Activated CD4-positive, CD25-positive, alpha-beta regulatory T cell treated with anti-CD3 and anti-CD28 coated beads, Interleukin-2, amount 50 U/mL, for 24 hours (primary cell): ENCODE measurements around the gene SMARCA5.
A peak's percentile ranks its signal among the peaks of the same experiment; 100 is the strongest.
"Not testable (repeated sequence)": the region's sequence is repeated elsewhere in the genome, so short reads cannot be mapped to it uniquely, and the experiment has no call there.

Experiments used
- ATAC-seq, 2 donors: fragments of 150-1000 bp; cut with Tn5 transposase; one replicate each; pipeline ENCODE4 v1.10.0; 2021; ENCODE audit warnings: mild to moderate bottlenecking in 1 of 2, moderate library complexity in 1 of 2

SMARCA5 gene, protein sequence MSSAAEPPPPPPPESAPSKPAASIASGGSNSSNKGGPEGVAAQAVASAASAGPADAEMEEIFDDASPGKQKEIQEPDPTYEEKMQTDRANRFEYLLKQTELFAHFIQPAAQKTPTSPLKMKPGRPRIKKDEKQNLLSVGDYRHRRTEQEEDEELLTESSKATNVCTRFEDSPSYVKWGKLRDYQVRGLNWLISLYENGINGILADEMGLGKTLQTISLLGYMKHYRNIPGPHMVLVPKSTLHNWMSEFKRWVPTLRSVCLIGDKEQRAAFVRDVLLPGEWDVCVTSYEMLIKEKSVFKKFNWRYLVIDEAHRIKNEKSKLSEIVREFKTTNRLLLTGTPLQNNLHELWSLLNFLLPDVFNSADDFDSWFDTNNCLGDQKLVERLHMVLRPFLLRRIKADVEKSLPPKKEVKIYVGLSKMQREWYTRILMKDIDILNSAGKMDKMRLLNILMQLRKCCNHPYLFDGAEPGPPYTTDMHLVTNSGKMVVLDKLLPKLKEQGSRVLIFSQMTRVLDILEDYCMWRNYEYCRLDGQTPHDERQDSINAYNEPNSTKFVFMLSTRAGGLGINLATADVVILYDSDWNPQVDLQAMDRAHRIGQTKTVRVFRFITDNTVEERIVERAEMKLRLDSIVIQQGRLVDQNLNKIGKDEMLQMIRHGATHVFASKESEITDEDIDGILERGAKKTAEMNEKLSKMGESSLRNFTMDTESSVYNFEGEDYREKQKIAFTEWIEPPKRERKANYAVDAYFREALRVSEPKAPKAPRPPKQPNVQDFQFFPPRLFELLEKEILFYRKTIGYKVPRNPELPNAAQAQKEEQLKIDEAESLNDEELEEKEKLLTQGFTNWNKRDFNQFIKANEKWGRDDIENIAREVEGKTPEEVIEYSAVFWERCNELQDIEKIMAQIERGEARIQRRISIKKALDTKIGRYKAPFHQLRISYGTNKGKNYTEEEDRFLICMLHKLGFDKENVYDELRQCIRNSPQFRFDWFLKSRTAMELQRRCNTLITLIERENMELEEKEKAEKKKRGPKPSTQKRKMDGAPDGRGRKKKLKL

DNA sequence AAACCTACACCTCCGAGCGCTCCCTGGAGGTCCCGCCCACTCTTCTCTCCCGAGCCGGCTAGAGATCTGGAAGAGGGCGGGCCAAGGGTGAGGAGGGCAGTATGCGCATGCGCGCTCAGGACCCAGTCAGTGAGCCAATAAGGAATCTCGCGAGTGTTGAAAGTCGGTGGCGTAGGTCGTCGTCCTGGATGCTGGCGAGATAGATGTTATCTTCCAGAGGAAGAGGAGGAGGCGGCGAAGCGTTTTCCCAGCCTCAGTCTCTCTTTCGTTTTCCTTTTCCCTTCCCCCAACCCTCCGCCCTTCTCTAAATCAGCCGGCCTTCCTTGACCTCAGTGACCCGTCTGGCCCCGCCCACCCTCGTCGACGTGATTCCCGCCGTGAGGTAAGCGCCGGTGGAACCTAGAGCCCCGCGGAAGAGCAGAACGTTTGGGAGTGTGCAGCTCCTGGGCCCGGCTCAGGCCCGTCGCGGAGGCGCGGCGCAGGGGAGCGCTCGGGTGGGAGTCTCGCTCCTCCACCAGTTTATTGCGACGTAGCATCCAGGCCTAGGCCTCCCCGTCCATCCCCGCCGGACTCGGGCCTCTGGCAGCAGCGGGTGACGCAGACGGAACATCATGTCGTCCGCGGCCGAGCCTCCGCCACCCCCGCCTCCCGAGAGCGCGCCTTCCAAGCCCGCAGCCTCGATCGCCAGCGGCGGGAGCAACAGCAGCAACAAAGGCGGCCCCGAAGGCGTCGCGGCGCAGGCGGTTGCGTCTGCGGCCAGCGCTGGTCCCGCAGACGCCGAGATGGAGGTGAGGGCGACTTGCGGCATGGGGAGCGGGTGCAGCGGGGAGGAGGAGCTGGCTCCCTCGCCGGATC lies at the start of gene SMARCA5:
Gene SMARCA5 (plus strand): TSS at position 389 of the 855 bp plus-strand sequence. CDS start 223 bp downstream, at position 612.
- peak; percentile 84 to 86 for ATAC-seq

DNA sequence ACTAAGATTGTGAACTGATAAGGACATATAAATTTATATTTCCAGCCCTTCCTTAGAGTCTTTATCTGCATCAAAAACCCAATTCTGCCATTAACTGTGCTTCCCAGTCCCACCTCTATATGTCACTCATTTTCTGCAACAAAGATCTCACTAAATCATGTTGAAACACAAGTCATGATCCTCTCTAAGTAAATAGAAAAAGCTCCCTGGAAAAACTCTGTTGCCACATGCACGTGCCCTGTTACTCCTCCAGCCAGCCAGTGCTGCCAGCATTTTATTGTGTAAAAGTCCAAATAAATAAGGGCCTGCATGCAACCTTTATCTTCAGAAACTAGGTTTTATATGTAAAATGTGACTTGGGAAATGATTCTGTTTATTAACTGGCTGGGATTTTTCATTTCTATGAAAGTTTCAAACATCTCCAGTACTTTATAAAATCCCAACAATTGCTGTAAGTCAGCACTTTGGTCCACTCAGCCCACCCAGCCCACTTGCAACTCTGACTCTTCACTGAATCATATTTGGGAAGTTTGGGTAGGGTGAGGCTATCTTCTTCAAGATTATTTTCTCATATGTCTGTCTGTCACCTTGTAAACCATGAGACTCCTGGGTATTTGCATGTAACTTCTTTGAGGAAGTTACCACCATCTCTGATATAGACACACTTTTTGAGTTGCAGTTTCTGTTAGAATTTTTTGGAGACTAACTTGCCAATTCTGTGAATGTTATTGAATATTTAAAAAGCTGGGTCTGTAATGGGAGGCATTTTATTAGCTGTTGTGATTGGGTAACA lies 40.0 kb upstream of the SMARCA5 start:
- no peak for ATAC-seq

DNA sequence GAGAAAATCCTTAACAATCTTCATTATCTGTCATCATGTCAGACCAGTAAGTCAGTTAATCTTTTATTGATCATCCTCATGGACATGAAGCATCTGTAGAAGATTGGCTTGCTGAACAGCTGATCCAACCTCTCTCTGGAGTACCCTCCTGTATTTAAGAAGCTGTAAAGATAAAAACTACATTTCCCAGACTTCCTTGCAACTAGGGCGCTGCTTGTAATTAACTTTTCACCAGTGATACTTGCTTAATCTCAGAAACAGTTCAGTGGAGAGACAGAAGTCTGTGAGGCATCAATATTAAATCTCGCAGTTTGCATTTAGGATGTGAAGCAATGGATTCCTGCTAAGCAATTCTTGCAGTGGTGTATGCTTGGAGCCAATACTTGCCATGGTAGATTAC lies 36.0 kb upstream of the SMARCA5 start:
- no peak for ATAC-seq

DNA sequence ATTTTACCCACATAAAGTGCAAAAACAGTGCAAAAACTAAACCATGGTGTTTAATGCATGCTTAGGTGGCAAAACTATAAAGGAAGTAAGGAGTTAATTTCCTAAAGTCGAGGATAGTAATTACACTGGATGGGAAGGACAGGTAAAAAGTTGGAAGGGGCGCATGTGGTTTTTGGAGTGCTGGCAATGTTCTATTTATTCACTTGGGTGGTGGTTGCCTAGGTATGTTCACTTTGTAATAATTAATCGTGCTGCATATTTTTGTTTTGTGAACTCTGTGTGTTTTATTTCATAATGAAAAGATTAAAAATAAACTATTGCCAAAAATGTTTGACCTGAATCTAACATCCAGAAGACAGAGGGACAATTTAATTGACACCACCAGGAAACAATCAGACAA lies 32.1 kb upstream of the SMARCA5 start:
- ATAC-seq: no peak

DNA sequence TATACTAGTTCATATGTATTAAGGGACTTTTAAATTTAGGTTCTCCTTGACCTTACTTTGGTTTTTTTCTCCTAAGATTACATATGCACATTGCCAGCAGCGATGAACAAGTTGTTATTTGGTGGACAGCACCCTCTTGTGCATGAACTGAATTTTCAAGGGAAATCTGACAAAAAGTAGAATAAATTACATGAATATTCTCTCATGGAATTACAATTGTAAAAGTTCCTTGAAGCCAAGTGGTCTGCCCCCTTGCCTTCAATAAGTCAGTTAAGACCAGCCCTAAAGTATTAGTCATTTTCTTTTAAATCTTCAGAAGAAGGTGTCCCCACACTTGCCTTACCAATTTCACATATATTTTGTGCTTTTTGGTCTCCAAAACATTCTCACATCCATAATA lies 30.7 kb upstream of the SMARCA5 start:
- no peak for ATAC-seq

DNA sequence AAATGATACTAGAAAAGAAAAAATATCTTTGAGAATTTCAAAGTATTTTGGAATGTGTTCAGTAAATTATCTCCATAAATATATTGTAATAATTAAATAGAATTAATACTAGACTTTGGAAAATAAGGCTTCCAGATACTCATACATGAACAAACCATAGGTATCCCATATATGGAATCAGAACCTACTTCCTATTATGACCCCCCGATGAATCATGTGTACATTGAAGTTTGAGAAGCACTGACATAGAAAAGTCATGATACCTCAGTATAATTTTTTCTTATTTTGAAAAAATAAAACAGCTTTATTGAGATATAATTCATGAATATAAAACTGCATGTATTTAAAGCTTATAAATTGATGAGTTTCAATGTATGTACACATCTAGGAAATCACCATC lies 27.2 kb upstream of the SMARCA5 start:
- ATAC-seq: no peak

DNA sequence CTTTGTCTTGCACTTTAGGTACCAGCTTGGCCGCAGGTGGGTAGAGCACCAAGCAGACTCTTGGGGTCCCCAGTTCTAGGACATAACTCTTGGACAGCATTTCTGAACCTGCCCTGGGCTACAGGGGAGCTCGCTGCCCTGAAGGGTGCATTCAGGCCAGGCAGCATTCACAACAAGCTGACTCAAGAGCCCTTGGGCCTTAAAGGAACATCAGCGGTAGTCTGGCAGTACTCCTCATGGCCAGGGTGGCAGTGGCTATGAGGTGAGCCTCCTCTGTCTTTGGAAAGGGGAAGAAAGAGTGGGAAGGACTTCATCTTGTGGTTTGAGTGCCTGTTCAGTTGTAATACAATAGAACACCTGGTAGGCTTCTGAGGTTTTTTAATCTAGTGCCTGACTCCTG lies 24.8 kb upstream of the SMARCA5 start:
- ATAC-seq: no peak

DNA sequence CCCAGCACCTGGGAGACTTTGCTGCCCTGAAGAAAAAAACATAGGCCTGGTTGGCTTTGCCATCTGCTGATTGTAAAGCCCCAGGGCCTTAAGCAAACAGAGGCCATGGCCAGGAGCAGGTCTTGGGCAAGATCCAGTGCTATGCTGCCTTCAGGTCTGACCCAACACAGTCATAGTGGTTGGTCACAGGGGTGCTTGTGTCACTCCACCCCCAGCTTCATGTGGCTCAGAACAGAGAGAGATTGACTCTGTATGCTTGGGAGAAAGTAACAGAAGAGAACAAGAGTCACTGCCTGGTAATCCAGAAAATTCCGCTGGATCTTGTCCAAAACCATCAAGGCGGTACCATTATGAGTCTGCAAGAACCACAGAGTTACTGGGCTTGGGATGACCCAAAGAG lies 24.4 kb upstream of the SMARCA5 start:
- ATAC-seq: no peak

DNA sequence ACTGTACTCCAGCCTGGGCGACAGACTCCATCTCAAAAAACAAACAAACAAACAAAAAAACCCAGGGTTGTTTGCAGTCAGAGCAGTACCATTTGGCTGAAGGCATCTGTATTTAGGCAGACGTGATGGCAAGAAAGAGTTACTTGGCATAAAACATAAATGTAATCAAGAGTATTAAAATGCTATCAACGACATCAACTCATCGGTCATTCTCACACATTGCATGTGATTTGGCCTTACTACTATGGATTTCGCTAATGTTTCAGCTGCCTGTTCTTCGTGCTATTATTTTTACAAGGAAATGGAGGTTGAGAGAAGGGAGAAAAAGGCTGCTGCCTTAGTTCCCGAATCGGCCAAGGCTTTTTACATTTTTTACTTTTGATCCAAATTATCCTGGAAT lies 15.5 kb upstream of the SMARCA5 start:
- no peak for ATAC-seq

DNA sequence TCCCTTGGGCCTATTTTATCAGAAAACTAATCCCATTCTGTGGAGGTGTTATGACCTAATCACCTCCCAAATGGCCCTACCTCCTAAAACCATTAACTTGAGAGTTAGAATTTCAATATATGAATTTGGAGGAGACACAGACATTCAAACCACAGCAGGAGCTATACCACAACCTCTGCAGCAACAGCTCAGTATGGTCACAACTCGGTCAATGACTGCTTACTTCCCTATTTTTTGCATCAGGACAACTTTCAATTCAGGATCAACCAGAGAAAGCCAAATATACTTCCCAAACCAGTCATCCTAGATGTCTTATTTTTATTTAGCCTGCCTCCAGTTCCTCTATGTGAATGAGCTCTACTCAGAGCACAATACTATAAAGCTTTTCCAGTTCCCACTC lies 11.3 kb upstream of the SMARCA5 start:
- ATAC-seq: no peak

DNA sequence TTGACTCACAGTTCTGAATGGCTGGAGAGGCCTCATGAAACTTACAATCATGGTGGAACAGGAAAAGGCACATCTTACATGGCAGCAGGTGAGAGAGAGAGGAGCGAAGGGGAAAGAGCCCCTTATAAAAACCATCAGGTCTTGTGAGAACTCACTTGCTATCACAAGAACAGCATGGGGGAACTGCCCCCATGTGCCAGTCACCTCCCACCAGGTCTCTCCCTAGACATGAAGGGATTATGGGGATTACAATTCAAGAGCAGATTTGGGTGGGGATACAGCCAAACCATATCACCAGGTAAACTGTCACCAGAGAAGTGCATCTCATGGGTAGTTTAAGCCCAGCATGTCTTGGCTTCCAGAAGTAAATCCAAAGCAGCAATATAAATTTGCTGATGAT lies 7.5 kb upstream of the SMARCA5 start:
- no peak for ATAC-seq

DNA sequence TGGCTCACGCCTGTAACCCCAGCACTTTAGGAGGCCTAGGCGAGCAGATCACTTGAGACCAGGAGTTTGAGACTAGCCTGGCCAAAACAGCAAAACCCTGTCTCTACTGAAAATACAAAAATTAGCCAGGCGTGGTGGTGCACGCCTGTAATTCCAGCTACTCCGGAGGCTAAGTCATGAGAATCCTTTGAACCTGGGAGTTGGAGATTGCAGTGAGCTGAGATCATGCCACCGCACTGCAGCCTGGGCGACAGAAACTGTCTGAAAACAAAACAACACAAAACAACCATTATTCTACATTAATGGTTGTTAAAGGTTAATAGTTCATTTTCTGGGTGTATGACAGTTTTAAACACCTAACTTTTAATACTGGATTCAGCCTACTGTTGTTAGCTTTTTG lies 1.6 kb upstream of the SMARCA5 start:
- no peak for ATAC-seq

DNA sequence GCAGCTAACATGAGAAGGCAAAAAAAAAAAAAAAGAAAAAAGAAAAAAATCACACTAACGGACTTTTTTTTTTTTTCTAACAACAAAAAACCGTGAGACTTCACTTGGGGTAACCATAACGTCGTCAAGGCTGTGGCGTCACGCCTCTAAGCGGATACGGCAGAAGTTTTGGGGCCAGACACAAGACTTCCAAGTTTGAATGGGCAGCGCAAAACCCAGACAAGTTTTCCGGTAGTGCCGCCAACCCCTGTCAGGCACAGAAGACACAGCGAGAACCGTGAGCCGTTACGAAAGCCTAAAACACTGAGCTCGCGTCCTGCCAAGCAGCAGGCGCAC lies 556 bp upstream of the SMARCA5 start:
- peak; percentile 34 to 44 for ATAC-seq

DNA sequence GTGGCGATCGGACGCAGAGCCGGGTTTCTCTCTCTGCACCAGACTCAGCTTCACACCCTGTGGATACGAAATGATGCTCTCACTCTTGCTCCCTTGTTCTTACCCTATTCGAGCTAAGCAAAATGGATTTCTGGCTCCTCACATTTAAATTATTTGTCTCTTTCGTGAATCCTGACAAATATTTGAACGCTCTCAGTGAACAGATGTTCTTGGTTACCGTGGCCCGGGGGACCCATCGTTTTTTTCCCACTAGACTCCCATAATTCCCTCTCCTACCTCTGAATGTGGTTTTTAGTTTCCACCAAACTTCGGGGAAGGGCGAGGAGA lies 630 bp downstream of the SMARCA5 start:
- ATAC-seq: no peak

DNA sequence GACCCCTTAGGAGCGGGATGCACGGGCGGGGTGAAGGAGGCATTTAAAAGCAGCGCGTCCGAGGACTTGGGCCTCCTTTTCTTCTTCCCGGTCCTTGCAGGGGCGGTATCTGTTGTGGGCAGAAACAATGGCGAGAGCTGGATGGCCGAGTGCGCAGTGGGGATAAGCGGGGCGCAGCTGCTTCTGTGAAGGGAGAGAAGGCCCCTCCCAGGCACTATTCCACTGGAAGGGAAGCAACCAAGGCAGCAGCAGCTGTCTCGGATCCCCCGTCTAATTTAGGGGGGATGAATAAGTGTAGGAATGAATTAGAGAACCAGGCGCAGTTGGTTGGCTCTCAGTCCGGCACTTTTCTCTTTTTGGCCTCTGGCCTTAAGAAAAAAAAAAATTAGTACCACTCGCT lies 995 bp downstream of the SMARCA5 start:
- ATAC-seq: no peak

DNA sequence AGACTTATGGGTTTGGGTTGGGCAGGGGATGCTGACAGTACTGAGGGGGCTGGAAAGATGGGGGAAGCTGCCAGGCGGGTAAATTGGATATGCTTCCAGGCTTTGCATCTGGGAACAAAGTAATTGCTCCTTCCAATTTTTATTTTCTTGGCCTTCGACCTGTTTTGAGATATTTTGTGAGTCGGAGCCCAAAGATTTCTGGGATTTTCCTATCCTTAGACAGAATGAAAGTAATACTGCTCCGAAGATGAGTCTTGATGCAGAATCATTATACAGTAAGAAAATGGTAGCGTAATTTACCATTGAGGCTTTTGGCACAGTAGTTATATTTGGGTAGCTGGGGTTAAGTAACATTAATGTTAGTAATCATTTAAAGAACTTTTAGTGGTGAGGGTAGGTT lies 1.4 kb downstream of the SMARCA5 start:
- ATAC-seq: no peak

DNA sequence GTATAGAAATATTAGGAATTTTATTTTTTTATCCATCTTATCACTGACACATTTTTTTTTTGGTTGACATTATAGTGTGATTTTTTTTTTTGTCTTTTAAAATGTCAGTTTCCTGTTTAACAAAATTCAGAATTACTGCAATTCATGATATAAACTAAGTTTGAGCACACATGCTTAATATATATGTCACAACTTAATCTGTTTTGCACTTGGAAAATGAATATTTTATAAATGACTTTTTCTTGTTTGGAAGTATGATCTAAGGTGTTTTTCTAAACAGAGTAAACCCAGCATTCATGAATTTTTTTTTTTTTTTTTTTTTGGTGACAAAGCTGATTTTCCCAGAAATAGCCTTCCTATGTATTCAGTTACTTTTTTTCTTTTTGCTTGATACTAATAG lies 2.4 kb downstream of the SMARCA5 start:
- ATAC-seq: no peak

DNA sequence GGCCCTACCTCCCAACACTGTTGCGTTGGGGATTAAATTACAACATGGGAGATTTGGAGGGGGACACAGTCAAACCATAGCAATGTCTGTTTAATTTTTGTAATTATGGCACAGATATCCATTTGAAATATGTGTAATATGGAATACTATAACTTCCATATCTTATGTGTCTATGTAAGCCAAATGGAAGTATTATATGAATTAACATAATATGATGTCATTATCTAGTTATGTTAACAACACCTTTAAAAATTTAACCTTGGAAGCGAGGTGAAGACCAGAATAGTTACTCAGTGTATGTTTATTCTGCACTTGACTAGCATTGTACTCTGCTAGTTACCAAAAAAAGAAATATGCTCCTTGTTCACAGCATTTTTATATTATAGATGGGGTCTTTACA lies 4.3 kb downstream of the SMARCA5 start:
- no peak for ATAC-seq

DNA sequence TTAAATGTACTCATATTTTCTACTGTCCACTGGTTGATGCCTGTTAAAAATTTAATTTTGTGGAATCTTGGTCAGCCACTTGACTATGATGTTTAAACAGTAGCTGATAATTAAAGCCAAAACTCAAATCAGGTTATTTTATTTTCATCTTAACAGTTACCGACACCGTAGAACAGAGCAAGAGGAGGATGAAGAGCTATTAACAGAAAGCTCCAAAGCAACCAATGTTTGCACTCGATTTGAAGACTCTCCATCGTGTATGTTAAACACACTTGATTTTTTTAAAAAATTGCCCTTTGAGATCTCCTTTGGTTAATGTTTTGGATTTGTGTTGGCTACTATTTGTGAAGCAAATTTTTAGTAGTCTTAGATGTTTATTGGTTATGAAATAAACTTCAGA lies 10.7 kb downstream of the SMARCA5 start:
- ATAC-seq: no peak

DNA sequence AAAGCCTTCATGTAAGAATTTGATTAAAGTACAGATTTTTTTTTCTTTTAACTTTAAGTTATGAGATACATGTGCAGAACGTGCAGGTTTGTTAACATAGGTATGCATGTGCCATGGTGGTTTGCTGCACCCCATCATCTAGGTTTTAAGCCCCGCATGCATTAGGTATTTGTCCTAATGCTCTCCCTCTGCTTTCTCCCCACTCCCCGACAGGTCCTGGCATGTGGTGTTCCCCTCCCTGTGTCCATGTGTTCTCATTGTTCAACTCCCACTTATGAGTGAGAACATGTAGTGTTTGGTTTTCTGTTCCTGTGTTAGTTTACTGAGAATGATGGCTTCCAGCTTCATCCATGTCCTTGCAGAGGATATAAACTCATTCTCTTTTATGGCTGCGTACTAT lies 14.5 kb downstream of the SMARCA5 start:
- not testable (repeated sequence) for ATAC-seq

DNA sequence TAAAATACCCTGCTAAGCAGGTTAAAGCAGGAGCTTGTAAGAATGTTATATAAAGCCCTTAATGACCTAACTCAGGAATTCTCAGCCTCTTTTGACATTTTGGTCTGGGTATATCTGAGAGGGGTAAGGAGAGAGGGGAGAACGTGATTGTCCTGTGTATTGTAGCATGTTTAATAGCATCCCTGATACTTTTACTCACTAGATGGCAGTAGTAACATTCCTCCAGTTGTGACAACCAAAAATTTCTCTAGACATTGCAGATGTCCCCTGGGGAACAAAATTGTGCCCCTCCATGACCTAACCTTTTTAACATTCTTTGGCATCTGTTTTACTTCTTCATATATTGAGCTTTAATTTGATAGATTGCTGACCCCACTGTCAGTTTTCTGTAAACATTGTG lies 17.9 kb downstream of the SMARCA5 start:
- ATAC-seq: no peak
